OCI-LY1 (cell line): ENCODE data around the gene RPL39L.
"Not testable (repeated sequence)": the region's sequence is repeated elsewhere in the genome, so short reads cannot be mapped to it uniquely, and the experiment has no call there.

Source experiments
- H2AFZ ChIP-seq: fragments of 200-600 bp; sonication (generic), shearing (Covaris generic); 2 replicates; pipeline ENCODE4 v1.6.0; 2014; ENCODE audit warnings: antibody characterized with exemption, mild to moderate bottlenecking, low read length
- H3F3A ChIP-seq: fragments of 200-600 bp; sonication (generic), shearing (Covaris generic); 2 replicates; pipeline ENCODE4 v1.6.0; 2014; ENCODE audit warnings: mild to moderate bottlenecking, antibody characterized with exemption, low read length, moderate library complexity; ENCODE audit not compliant: insufficient read depth
- H3K27ac ChIP-seq: fragments of 200-600 bp; sonication (generic); 2 replicates; pipeline ENCODE4 v1.5.1; 2014; ENCODE audit warnings: low read length, mixed run types, mild to moderate bottlenecking, low read depth; ENCODE audit not compliant: poor library complexity, severe bottlenecking
- H3K27me3 ChIP-seq: fragments of 200-600 bp; sonication (generic); 2 replicates; pipeline ENCODE4 v1.6.0; 2014; ENCODE audit warnings: antibody characterized with exemption, mild to moderate bottlenecking, low read length, moderate library complexity; ENCODE audit not compliant: insufficient read depth
- H3K36me3 ChIP-seq: fragments of 200-600 bp; sonication (generic); 2 replicates; pipeline ENCODE4 v1.6.1; 2014; ENCODE audit warnings: mild to moderate bottlenecking, antibody characterized with exemption, low read length, moderate library complexity, mixed read lengths; ENCODE audit not compliant: insufficient read depth
- H3K4me1 ChIP-seq: fragments of 200-600 bp; sonication (generic); 2 replicates; pipeline ENCODE4 v1.5.1; 2014; ENCODE audit warnings: mild to moderate bottlenecking, low read length, moderate library complexity; ENCODE audit not compliant: insufficient read depth, severe bottlenecking
- H3K4me2 ChIP-seq: fragments of 200-600 bp; sonication (generic), shearing (Covaris generic); 2 replicates; pipeline ENCODE4 v1.6.1; 2014; ENCODE audit warnings: low read length
- H3K4me3 ChIP-seq: fragments of 200-600 bp; sonication (generic); 2 replicates; pipeline ENCODE4 v1.5.1; 2014; ENCODE audit warnings: low read length, low read depth, mild to moderate bottlenecking, mixed read lengths; ENCODE audit not compliant: poor library complexity, severe bottlenecking
- H3K79me2 ChIP-seq: fragments of 200-600 bp; shearing (Covaris generic); 2 replicates; pipeline ENCODE4 v1.6.1; 2016; ENCODE audit warnings: mixed run types, low read length, mixed read lengths; ENCODE audit not compliant: insufficient read depth
- H3K9ac ChIP-seq: fragments of 200-600 bp; sonication (generic), shearing (Covaris generic); 2 replicates; pipeline ENCODE4 v1.6.1; 2014; ENCODE audit warnings: mild to moderate bottlenecking, low read length, mixed read lengths
- H3K9me2 ChIP-seq: fragments of 200-600 bp; sonication (generic), shearing (Covaris generic); 2 replicates; pipeline ENCODE4 v1.6.1; 2014; ENCODE audit warnings: low read depth, mild to moderate bottlenecking, low read length, mixed read lengths
- H3K9me3 ChIP-seq: fragments of 200-600 bp; shearing (Covaris generic); 2 replicates; pipeline ENCODE4 v1.6.1; 2014; ENCODE audit warnings: low read length, mixed read lengths
- H4K20me1 ChIP-seq: fragments of 200-600 bp; sonication (generic), shearing (Covaris generic); 2 replicates; pipeline ENCODE4 v1.6.0; 2016; ENCODE audit warnings: mild to moderate bottlenecking, low read length; ENCODE audit not compliant: insufficient read depth
- EZH2 ChIP-seq: fragments of 200-600 bp; sonication (generic), shearing (Covaris generic); IDR thresholded peaks from 2 replicates; pipeline ENCODE4 v1.8.0; 2017; ENCODE audit warnings: borderline replicate concordance, mixed run types, mild to moderate bottlenecking, antibody characterized with exemption, low read length, moderate library complexity, mixed read lengths
- TF ChIP-seq, protein P1 (sequence below): fragments of 200-600 bp; sonication (generic), shearing (Covaris generic); IDR thresholded peaks from 2 replicates; pipeline ENCODE4 v1.5.1; 2017; ENCODE audit warnings: mild to moderate bottlenecking, antibody characterized with exemption, low read length, moderate library complexity, mixed read lengths

RPL39L gene

DNA sequence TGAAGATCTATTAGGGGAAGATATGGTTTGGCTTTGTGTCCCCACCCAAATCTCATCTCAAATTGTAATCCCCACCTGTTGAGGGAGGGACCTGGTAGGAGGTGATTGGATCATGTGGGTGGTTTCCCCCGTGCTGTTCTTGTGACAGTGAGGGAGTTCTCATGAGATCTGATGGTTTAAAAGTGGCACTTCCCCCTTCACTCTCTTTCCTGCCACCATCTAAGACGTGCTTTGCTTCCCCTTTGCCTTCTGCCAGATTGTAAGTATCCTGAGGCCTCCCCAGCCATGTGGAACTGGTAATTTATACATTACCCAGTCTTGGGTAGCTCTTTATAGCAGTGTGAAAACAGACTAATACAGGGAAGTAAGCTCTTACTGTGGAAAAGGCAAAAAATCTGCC lies 6.1 kb downstream of the RPL39L start:
- peaks cover 29% of the 10 kb centered on the region for H3K9me3 ChIP-seq
- peaks cover 88% of the 10 kb centered on the region for H3K36me3 ChIP-seq
- H4K20me1 ChIP-seq, H3F3A ChIP-seq, H3K4me3 ChIP-seq, H3K27me3 ChIP-seq, H3K27ac ChIP-seq, H3K4me2 ChIP-seq, H3K9me2 ChIP-seq, H2AFZ ChIP-seq, H3K9ac ChIP-seq, H3K79me2 ChIP-seq: not testable (repeated sequence)
- H3K4me1 ChIP-seq = peaks cover 12% of the 10 kb centered on the region

DNA sequence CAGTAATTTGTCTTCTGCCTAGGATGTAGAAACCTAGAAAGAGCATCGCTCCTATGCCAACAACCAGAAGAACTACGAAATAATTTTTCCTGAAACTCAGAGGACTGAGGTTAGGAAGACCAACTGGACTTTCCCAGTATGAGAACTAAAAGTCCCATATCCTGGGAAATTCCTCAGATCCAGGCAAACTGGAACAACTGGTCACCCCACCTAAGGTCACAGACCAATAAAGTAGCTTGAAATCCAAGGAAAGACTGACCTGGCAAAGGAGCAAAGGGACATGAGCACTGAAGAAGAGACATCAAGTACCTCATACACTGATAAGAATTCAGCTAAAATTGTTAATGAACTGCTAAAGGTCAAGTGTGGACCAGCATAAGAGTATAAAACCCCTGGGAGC lies 6.6 kb downstream of the RPL39L start:
- Histone ChIP-seq H3K27ac (no peak overlapping the region), H3K4me2 (no peak overlapping the region), H3K9me2 (no peaks in the 10 kb centered on the region), H3K9ac (no peak overlapping the region), H3F3A (no peaks in the 10 kb centered on the region), H2AFZ (no peak overlapping the region), H3K79me2 (0 out of 2 replicates have a peak, but pooled peaks cover 3% of the 10 kb centered on the region), H4K20me1 (no peaks in the 10 kb centered on the region), H3K4me3 (no peak overlapping the region), H3K9me3 (peaks cover 32% of the 10 kb centered on the region), H3K36me3 (peaks cover 88% of the 10 kb centered on the region), H3K4me1 (peaks cover 7% of the 10 kb centered on the region), H3K27me3 (no peaks in the 10 kb centered on the region)
- TF ChIP-seq, protein P1, sequence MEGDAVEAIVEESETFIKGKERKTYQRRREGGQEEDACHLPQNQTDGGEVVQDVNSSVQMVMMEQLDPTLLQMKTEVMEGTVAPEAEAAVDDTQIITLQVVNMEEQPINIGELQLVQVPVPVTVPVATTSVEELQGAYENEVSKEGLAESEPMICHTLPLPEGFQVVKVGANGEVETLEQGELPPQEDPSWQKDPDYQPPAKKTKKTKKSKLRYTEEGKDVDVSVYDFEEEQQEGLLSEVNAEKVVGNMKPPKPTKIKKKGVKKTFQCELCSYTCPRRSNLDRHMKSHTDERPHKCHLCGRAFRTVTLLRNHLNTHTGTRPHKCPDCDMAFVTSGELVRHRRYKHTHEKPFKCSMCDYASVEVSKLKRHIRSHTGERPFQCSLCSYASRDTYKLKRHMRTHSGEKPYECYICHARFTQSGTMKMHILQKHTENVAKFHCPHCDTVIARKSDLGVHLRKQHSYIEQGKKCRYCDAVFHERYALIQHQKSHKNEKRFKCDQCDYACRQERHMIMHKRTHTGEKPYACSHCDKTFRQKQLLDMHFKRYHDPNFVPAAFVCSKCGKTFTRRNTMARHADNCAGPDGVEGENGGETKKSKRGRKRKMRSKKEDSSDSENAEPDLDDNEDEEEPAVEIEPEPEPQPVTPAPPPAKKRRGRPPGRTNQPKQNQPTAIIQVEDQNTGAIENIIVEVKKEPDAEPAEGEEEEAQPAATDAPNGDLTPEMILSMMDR = no peak
- no peak for TF ChIP-seq EZH2

DNA sequence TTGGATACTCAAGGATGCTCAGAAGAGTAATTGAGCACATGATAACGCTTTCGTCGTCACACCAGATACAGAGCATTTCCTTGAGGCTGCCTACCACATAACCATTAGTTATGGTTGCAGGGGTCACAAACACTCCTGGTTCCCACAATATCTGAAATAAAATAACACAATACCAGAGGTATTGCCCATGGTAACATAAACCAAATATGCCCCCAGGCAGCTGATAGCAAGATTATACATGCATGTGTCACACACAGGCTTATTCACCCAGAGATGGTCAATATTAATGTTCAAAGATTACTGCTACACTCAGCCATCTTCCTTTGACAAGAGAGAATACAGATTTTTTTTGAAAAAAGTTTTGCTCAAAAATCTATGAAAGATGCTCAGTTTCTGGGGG lies 7.3 kb downstream of the RPL39L start:
- Histone ChIP-seq H2AFZ (no peak overlapping the region), H4K20me1 (no peaks in the 10 kb centered on the region), H3K79me2 (0 out of 2 replicates have a peak, but pooled peaks cover 4% of the 10 kb centered on the region), H3K9me3 (peaks cover 34% of the 10 kb centered on the region), H3F3A (no peaks in the 10 kb centered on the region), H3K9ac (no peak overlapping the region), H3K4me1 (peaks cover 7% of the 10 kb centered on the region), H3K9me2 (no peaks in the 10 kb centered on the region), H3K27me3 (no peaks in the 10 kb centered on the region), H3K4me3 (no peak overlapping the region), H3K36me3 (peaks cover 93% of the 10 kb centered on the region), H3K4me2 (no peak overlapping the region), H3K27ac (no peak overlapping the region)
- TF ChIP-seq EZH2 = no peak
- TF ChIP-seq, protein P1 = no peak

DNA sequence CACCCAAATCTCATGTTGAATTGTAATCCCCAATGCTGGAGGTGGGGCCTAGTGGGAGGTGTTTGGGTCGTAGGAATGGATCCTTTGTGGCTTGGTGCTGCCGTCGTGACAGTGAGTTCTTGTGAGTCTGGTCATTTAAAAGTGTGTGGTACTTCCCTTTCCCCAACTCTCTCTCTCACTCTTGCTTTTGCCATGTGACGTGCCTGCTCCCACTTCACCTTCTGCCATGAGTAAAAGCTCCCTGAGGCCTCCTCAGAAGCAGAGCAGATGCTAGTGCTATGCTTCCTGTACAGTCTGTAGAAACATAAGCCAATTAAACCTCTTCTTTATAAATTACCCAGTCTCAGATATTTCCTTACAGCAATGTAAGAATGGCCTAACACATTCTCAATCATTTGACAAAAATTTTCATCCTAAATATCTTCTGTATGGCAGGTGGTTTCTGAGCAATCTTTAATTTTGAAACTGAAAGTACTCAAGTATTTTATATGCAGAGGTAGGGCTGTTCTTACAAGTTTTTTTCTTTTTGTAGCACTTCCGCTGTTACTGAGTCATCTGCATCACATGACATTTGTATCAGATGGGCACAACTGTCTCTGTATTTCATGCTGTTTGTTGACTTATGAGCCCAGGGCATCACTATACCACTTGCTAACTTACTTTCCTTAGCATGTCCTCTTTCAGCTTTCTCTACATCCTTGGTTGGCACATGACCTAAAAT lies 8.8 kb downstream of the RPL39L start:
- Histone ChIP-seq H3K9me2 (no peaks in the 10 kb centered on the region), H3K9me3 (peaks cover 33% of the 10 kb centered on the region), H3K4me2 (no peak overlapping the region), H3K9ac (no peak overlapping the region), H3K36me3 (peaks cover 90% of the 10 kb centered on the region), H3K27me3 (no peaks in the 10 kb centered on the region), H3K27ac (no peak overlapping the region), H4K20me1 (no peaks in the 10 kb centered on the region), H2AFZ (no peak overlapping the region), H3K79me2 (0 out of 2 replicates have a peak, but pooled peaks cover 4% of the 10 kb centered on the region), H3K4me3 (no peak overlapping the region), H3F3A (no peaks in the 10 kb centered on the region), H3K4me1 (peaks cover 12% of the 10 kb centered on the region)
- no peak for TF ChIP-seq EZH2
- TF ChIP-seq, protein P1 = no peak
